LNCAP (cell line): ENCODE measurements around the gene AFF4.

Source experiments
- TF ChIP-seq, protein P1 (sequence below): fragments of 450-650 bp; IDR thresholded peaks from 2 replicates; pipeline ENCODE4 v1.5.1; 2017; ENCODE audit warnings: mild to moderate bottlenecking

The AFF4 gene

DNA sequence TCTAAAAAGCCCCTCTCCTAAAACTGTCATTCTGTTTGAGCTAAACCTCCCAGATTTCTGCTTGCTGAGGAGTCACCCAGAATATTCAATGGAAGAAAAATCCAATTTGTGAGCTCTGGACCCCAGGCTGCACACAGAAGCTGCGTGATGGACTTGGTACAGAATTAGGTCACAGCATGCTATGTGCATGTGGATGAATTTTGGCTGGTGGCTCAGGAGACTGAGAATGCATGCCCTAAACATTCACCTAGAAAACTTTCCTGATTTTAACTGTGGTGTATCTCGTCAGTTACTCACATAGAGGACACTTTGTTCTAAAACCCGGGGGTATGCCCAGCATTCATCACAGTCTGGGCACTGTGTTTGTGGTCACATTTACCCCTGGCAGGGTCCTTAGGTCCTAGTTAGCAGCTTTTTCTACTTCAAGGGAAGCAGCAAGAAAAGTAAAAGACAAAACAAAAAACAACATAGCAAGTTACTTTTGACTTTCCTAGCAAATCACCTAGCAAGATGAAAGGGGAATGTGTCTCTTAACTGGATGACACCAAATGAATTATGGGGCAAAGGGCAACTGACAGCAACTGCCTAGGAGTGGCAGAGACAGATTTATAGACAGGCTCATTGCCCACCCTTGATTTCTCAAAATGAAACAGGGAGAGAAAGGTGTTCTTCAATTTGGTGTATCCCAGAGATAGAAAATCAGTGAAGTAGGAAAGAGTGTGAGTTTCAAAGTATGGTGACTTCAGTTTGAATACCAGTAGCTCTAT, 124.7 kb downstream of the AFF4 start:
- TF ChIP-seq, protein P1, sequence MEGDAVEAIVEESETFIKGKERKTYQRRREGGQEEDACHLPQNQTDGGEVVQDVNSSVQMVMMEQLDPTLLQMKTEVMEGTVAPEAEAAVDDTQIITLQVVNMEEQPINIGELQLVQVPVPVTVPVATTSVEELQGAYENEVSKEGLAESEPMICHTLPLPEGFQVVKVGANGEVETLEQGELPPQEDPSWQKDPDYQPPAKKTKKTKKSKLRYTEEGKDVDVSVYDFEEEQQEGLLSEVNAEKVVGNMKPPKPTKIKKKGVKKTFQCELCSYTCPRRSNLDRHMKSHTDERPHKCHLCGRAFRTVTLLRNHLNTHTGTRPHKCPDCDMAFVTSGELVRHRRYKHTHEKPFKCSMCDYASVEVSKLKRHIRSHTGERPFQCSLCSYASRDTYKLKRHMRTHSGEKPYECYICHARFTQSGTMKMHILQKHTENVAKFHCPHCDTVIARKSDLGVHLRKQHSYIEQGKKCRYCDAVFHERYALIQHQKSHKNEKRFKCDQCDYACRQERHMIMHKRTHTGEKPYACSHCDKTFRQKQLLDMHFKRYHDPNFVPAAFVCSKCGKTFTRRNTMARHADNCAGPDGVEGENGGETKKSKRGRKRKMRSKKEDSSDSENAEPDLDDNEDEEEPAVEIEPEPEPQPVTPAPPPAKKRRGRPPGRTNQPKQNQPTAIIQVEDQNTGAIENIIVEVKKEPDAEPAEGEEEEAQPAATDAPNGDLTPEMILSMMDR = no peak

- TF ChIP-seq, protein P1 = no peak
These were observed 125.6 kb downstream of the AFF4 start for GRCh38 chr5:132837868-132838267.

- TF ChIP-seq, protein P1 = no peak
These were observed 126.6 kb downstream of the AFF4 start for GRCh38 chr5:132836852-132837251.

DNA sequence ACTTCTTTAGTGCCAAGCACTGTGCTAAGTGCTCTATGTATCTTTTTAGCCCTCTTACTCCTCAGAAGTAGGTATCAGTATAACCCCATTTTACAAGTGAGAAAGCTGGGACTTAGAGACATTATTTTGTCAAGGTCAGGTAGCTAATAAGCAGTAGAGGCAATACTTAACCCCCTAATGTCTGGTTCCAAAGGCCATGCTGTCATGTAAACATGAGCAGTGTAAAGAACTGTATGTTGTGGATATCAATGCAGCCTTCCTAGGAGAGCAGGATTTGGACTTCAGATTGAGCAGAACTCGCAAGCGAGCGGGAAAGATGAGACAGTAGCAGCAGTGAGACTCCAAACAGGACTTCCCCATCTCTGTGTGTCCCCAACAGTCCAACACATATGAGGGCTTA, 129.4 kb downstream of the AFF4 start:
- TF ChIP-seq, protein P1 = no peak

DNA sequence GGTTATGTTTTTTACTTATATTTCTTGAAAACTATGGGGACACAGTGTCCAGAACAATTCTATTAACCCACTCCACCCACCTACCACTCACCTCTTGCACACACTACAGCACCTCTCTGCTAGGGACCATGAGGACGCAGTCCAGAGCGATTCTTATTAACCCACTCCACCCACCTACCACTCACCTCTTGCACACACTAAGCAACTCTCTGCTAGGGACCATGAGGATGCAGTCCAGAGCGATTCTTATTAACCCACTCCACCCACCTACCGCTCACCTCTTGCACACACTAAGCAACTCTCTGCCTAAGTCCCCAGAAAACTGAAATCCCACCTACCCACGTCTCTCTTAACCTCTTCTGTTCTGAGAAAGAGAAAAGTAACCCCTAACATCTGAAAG, 130.8 kb downstream of the AFF4 start:
- TF ChIP-seq, protein P1 = no peak

- TF ChIP-seq, protein P1 = no peak
These were observed 132.2 kb downstream of the AFF4 start for GRCh38 chr5:132831095-132831860.

DNA sequence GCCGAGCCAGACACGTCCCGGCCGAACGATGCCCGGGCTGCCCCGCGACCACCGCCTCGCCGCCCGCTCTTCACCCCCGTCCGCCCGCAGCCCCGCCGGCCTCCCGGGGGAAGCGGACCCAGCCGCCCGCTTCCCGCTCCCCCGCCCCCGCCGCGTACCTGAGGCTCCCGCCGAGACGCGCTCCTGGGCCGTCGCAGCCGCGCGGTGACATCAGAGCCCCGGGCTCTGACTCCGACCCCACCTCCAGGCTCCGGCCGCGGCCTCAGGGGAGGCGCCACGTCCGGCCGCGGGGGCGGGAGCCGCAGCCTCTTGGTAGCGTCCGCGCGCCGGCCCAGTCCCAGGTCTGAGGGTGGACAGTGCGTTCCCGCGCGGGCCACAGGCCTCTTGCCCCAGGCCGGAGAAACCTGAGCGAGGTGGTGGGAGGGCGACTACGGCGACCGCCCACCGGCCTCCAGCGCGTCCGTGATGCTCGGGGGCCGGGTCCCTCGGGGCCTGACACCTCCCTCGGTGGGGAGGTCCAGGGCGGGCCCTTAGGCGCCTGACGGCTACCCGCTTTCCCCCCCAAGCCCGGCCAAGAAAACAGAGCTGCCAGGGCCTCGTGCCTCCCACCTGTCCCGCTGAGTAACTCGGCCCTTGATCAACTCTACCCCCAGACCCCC, 132.9 kb downstream of the AFF4 start, which contains the start of gene SHROOM1:
Gene SHROOM1, minus strand, starts transcription at position 212 of the 659 bp plus-strand sequence. CDS start 4,507 bp downstream, outside the sequence.
- TF ChIP-seq, protein P1 = no peak
